PC-3 (cell line): ENCODE results near the gene NABP1. TPM values are rescaled to one million over a fixed set of nuclear protein-coding genes. Genes with fewer than 3 reads are reported as not detected.

Experiments
- ATAC-seq: fragments of 200-7000 bp; cut with Tn5 transposase; 2 replicates; pipeline ENCODE4 v1.9.1; 2020; ENCODE audit warnings: mild to moderate bottlenecking, moderate library complexity
- BruUV-seq: library from RNA; stranded (reverse); fragments of 400-500 nt; replicated peaks from 2 replicates; lab custom pipeline; 2021; lab: Mats Ljungman, UMichigan
- CTCF ChIA-PET: fragments of 300-600 bp; sonication (Branson Sonifier 250); formaldehyde crosslinking; loops from one replicate; lab custom pipeline; 2022; ENCODE audit warnings: antibody characterized with exemption; lab: Charles Lee
- POLR2A ChIA-PET: fragments of 300-600 bp; sonication (Branson Sonifier 250); formaldehyde crosslinking; loops from one replicate; lab custom pipeline; 2022; ENCODE audit warnings: antibody characterized with exemption; ENCODE audit not compliant: unreplicated experiment; lab: Charles Lee
- DNase-seq: peaks from one replicate; pipeline ENCODE4 v3.0.0-alpha.2; 2015
- H2AFZ ChIP-seq: fragments of 300-600 bp; sonication (generic); 2 replicates; pipeline ENCODE4 v1.6.0; 2016; ENCODE audit warnings: antibody characterized with exemption, low read length
- H3F3A ChIP-seq: fragments of 300-600 bp; sonication (generic); one replicate; pipeline ENCODE4 v1.6.0; 2017; ENCODE audit warnings: antibody characterized with exemption, low read length, control low read depth, mild to moderate bottlenecking; ENCODE audit not compliant: unreplicated experiment
- H3K27ac ChIP-seq: fragments of 300-600 bp; sonication (generic); 2 replicates; pipeline ENCODE4 v1.5.1; 2016; ENCODE audit warnings: mild to moderate bottlenecking, low read length
- H3K27me3 ChIP-seq: fragments of 300-600 bp; sonication (generic); 2 replicates; pipeline ENCODE4 v1.6.1; 2016; ENCODE audit warnings: low read length, mixed read lengths
- H3K36me3 ChIP-seq: fragments of 300-600 bp; sonication (generic); 2 replicates; pipeline ENCODE4 v1.6.1; 2016; ENCODE audit warnings: low read depth, mixed run types, low read length, mixed read lengths
- H3K4me1 ChIP-seq: fragments of 300-600 bp; sonication (generic); 2 replicates; pipeline ENCODE4 v1.5.1; 2016; ENCODE audit warnings: low read length; ENCODE audit not compliant: insufficient read depth
- H3K4me2 ChIP-seq: fragments of 300-600 bp; sonication (generic); 2 replicates; pipeline ENCODE4 v1.6.0; 2016; ENCODE audit warnings: low read length
- H3K4me3 ChIP-seq: fragments of 300-600 bp; sonication (generic); 2 replicates; pipeline ENCODE4 v1.5.1; 2016; ENCODE audit warnings: mild to moderate bottlenecking, low read length, mixed read lengths
- H3K79me2 ChIP-seq: fragments of 300-600 bp; sonication (generic); 2 replicates; pipeline ENCODE4 v1.6.1; 2017; ENCODE audit warnings: low read length, mixed read lengths
- H3K9ac ChIP-seq: fragments of 300-600 bp; sonication (generic); 2 replicates; pipeline ENCODE4 v1.6.0; 2016; ENCODE audit warnings: mild to moderate bottlenecking, low read length
- H3K9me2 ChIP-seq: fragments of 300-600 bp; sonication (generic); replicated peaks from 2 replicates; pipeline ENCODE4 v1.6.1; 2016; ENCODE audit warnings: mixed run types, low read length, mixed read lengths
- H3K9me3 ChIP-seq: fragments of 300-600 bp; sonication (generic); 2 replicates; pipeline ENCODE4 v1.6.1; 2016; ENCODE audit warnings: low read length, mixed read lengths
- H4K20me1 ChIP-seq: fragments of 300-600 bp; sonication (generic); 2 replicates; pipeline ENCODE4 v1.6.1; 2016; ENCODE audit warnings: low read length, mixed read lengths
- CTCF ChIP-seq: fragments of 300-600 bp; sonication (generic); conservative IDR thresholded peaks from 2 replicates; pipeline ENCODE4 v1.5.1; 2017; ENCODE audit warnings: antibody characterized with exemption, low read depth, mild to moderate bottlenecking, low read length
- EZH2 ChIP-seq: fragments of 300-600 bp; sonication (generic); IDR thresholded peaks from one replicate; pipeline ENCODE4 v1.6.1; 2017; ENCODE audit warnings: antibody characterized with exemption, mild to moderate bottlenecking, low read length; ENCODE audit not compliant: unreplicated experiment
- EZH2phosphoT487 ChIP-seq: fragments of 300-600 bp; sonication (generic); IDR thresholded peaks from 2 replicates; pipeline ENCODE4 v1.6.1; 2018; ENCODE audit warnings: mild to moderate bottlenecking, antibody characterized with exemption, low read length, borderline replicate concordance
- intact Hi-C: fragments of 100-400 bp; cut with micrococcal nuclease; formaldehyde crosslinking; loops from 2 replicates; pipeline ENCODE4 v1.9.0; 2023
- total RNA-seq: library from RNA; depleted of rRNA; stranded (reverse); fragments of >200 nt; gene quantifications from 2 replicates; pipeline ENCODE4 v1.2.3, GENCODE V29; 2014; rRNA removed

Gene NABP1
- total RNA-seq, 1 experiment from 2014 or later, result 56.8 TPM

- H4K20me1 ChIP-seq, result no peaks in the 10 kb centered on the region
- no peak overlapping the region for H3K27ac ChIP-seq
- H3K4me1 ChIP-seq, result peaks cover 8% of the 10 kb centered on the region
- ATAC-seq (peak; percentile 78), DNase-seq (peak; percentile 44)
- no peak overlapping the region for H3K9ac ChIP-seq
- no peaks in the 10 kb centered on the region for H3K79me2 ChIP-seq
- ChIA-PET POLR2A (interaction anchor here (0.6 kb wide), 1 partner anchor 145 kb away, joined by 3 read pairs; no protein-coding TSS in a partner anchor), CTCF (interaction anchor here (0.6 to 1.2 kb wide), 7 partner anchors 9 to 383 kb away, joined by 3 to 11 read pairs (median 6); no protein-coding TSS in a partner anchor)
- H3K4me3 ChIP-seq, result no peak overlapping the region
- H3K27me3 ChIP-seq, result no peaks in the 10 kb centered on the region
- TF ChIP-seq CTCF (peak; percentile 32), EZH2phosphoT487 (no peak), EZH2 (no peak)
- H2AFZ ChIP-seq, result peak overlapping the region; percentile 42; the same call in 1 of the 2 replicates
- no TSS peak for BruUV-seq
- no peaks in the 10 kb centered on the region for H3K9me2 ChIP-seq
- intact Hi-C loops, result loop anchor here (1.0 to 2.0 kb wide), 3 partner anchors 38 to 174 kb away; no protein-coding TSS in a partner anchor
- no peaks in the 10 kb centered on the region for H3F3A ChIP-seq
- peak overlapping the region; percentile 48 for H3K4me2 ChIP-seq
- no peaks in the 10 kb centered on the region for H3K9me3 ChIP-seq
- H3K36me3 ChIP-seq, result no peaks in the 10 kb centered on the region
Observed at GRCh38 chr2:191728750-191729624, 51.1 kb downstream of the NABP1 start.

DNA sequence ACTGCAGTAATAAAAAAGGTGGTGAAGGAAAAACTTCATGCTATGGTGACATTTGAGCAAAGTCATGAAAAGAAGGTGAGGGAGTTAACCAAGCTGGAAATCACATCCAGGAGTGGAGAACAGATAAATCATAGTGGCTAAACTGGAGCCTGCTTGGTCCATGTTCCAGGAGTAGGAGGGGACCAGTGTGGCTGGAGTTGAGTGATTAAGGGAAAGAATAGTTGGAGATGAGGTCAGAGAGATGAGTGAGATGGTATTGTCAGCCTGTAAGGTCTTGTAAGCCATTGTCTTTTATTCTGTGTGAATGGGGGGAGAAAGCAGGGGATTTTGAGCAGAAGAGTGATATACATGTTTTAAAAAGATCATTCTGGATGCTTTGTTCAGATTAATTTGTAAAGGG, 52.3 kb downstream of the NABP1 start:
- Histone ChIP-seq H3K9me3 (no peaks in the 10 kb centered on the region), H3K4me2 (no peak overlapping the region), H3K9me2 (no peaks in the 10 kb centered on the region), H3K4me3 (no peak overlapping the region), H3K79me2 (no peaks in the 10 kb centered on the region), H3K36me3 (no peaks in the 10 kb centered on the region), H2AFZ (no peak overlapping the region), H3K4me1 (peaks cover 8% of the 10 kb centered on the region), H3K27me3 (no peaks in the 10 kb centered on the region), H3F3A (no peaks in the 10 kb centered on the region), H3K27ac (no peak overlapping the region), H4K20me1 (no peaks in the 10 kb centered on the region), H3K9ac (no peak overlapping the region)
- no peak for DNase-seq
- ChIA-PET POLR2A (interaction anchor here (0.6 kb wide), 1 partner anchor 324 kb away, joined by 8 read pairs; no protein-coding TSS in a partner anchor), CTCF (no interaction called here)
- BruUV-seq, result no TSS peak
- intact Hi-C loops, result no loop called here
- no peak for TF ChIP-seq EZH2
- no peak for TF ChIP-seq EZH2phosphoT487
- TF ChIP-seq CTCF, result no peak
- no peak for ATAC-seq

Other genes starting within 250 kb of the NABP1 start
- gene CAVIN2, start 169.0 kb downstream of the NABP1 start, total RNA-seq, result 0.07 TPM in 1 of 2 replicates, not detected in the other